B cell (primary cell): Measurements from ENCODE around the gene SYCE3. TPM values are rescaled to one million over a fixed set of nuclear protein-coding genes. Genes with fewer than 3 reads are reported as not detected.

Source experiments
- ATAC-seq: fragments of 200-7000 bp; cut with Tn5 transposase; one replicate; pipeline ENCODE4 v1.10.0; 2021; ENCODE audit warnings: low read depth, mild to moderate bottlenecking, moderate number of reproducible peaks, moderate library complexity
- CTCF ChIA-PET: fragments of 350-600 bp; sonication (Branson Sonifier 250); formaldehyde crosslinking; loops from one replicate; lab custom pipeline; 2021; ENCODE audit warnings: antibody characterized with exemption, inconsistent platforms; lab: Charles Lee
- POLR2A ChIA-PET: fragments of 350-600 bp; sonication (Branson Sonifier 250); formaldehyde crosslinking; loops from one replicate; lab custom pipeline; 2021; ENCODE audit warnings: antibody characterized with exemption; lab: Charles Lee
- DNase-seq: peaks from one replicate; pipeline ENCODE4 v3.0.0; 2013
- H2AFZ ChIP-seq: 2 replicates; pipeline ENCODE4 v1.6.1; 2012; ENCODE audit warnings: mild to moderate bottlenecking, low read depth, low read length; ENCODE audit not compliant: insufficient read depth, poor library complexity, severe bottlenecking
- H3K27ac ChIP-seq, 2 donors: 1 replicate in 1 of 2; 2 replicates in 1 of 2; pipeline ENCODE4 v1.5.1; 2012 to 2013; ENCODE audit warnings: low read length in 2 of 2, mild to moderate bottlenecking in 2 of 2, moderate library complexity in 1 of 2
- H3K27me3 ChIP-seq, 4 experiments: fragments of 200-600 bp in 1 of 4; sonication (generic) in 1 of 4; replicated peaks in 1 of 4; 1 replicate in 2 of 4; 2 replicates in 2 of 4; pipeline versions ENCODE4 v1.6.1 to v1.7.0; 2013 to 2016; ENCODE audit warnings: low read length in 3 of 4, mild to moderate bottlenecking in 2 of 4, mixed read lengths in 1 of 4, moderate library complexity in 1 of 4; ENCODE audit not compliant: insufficient read depth in 4 of 4, control insufficient read depth in 3 of 4; ENCODE audit errors: control extremely low read depth in 1 of 4
- H3K36me3 ChIP-seq, 2 experiments: replicated peaks in 1 of 2; 1 replicate in 1 of 2; 2 replicates in 1 of 2; pipeline versions ENCODE4 v1.6.1 to v1.7.1; 2013; ENCODE audit warnings: low read length in 1 of 2; ENCODE audit not compliant: insufficient read depth in 2 of 2, control insufficient read depth in 1 of 2; ENCODE audit errors: control extremely low read depth in 1 of 2, extremely low read depth in 1 of 2
- H3K4me1 ChIP-seq, 2 donors: fragments of 200-600 bp in 1 of 2; sonication (generic) in 1 of 2; 1 replicate in 1 of 2; 2 replicates in 1 of 2; pipeline versions ENCODE4 v1.5.1 to v1.6.1; 2013 to 2017; ENCODE audit warnings: low read length in 2 of 2; ENCODE audit not compliant: control insufficient read depth in 2 of 2, insufficient read depth in 2 of 2
- H3K4me2 ChIP-seq: replicated peaks from 2 replicates; pipeline ENCODE3; 2012; ENCODE audit warnings: mild to moderate bottlenecking, low read depth, low read length; ENCODE audit not compliant: poor library complexity, severe bottlenecking
- H3K4me3 ChIP-seq, 5 experiments: fragments of 200-600 bp in 1 of 5; sonication (generic) in 1 of 5; 1 replicate in 3 of 5; 2 replicates in 2 of 5; pipeline versions ENCODE4 v1.5.1 to v1.7.0; 2011 to 2016; ENCODE audit warnings: low read length in 4 of 5, mild to moderate bottlenecking in 4 of 5, low read depth in 2 of 5, control low read depth in 1 of 5, moderate library complexity in 1 of 5; ENCODE audit not compliant: insufficient read depth in 1 of 5; ENCODE audit errors: control extremely low read depth in 1 of 5, extremely low read depth in 1 of 5
- H3K79me2 ChIP-seq: fragments of 200-600 bp; sonication (generic); one replicate; pipeline ENCODE4 v1.6.0; 2016; ENCODE audit warnings: low read length; ENCODE audit not compliant: control insufficient read depth, insufficient read depth
- H3K9ac ChIP-seq: fragments of 200-600 bp; sonication (generic); 2 replicates; pipeline ENCODE4 v1.6.1; 2017; ENCODE audit warnings: mild to moderate bottlenecking, low read length, moderate library complexity
- H3K9me3 ChIP-seq, 3 donors: one replicate each; pipeline versions ENCODE4 v1.6.1 to v1.7.1; 2013; ENCODE audit warnings: low read length in 2 of 3; ENCODE audit not compliant: control insufficient read depth in 2 of 3, insufficient read depth in 1 of 3; ENCODE audit errors: control extremely low read depth in 1 of 3
- H4K20me1 ChIP-seq: 2 replicates; pipeline ENCODE4 v1.6.0; 2012; ENCODE audit warnings: mild to moderate bottlenecking, low read length; ENCODE audit not compliant: insufficient read depth, control insufficient read depth, poor library complexity, severe bottlenecking
- H3K27ac Mint-ChIP-seq: one replicate; pipeline ENCODE4 v1.8.0; 2021; ENCODE audit warnings: mixed read lengths
- H3K27me3 Mint-ChIP-seq: one replicate; pipeline ENCODE4 v1.8.0; 2021; ENCODE audit warnings: mixed read lengths
- H3K4me1 Mint-ChIP-seq: one replicate; pipeline ENCODE4 v1.8.0; 2021; ENCODE audit warnings: mixed read lengths
- H3K4me3 Mint-ChIP-seq: one replicate; pipeline ENCODE4 v1.8.0; 2021; ENCODE audit warnings: mixed read lengths
- H3K9me3 Mint-ChIP-seq: one replicate; pipeline ENCODE4 v1.8.0; 2022; ENCODE audit warnings: mixed read lengths; ENCODE audit not compliant: insufficient read depth
- CTCF ChIP-seq: fragments of 200-600 bp; IDR thresholded peaks from one replicate; pipeline ENCODE4 v1.8.0; 2022; ENCODE audit warnings: antibody characterized with exemption, mild to moderate bottlenecking
- EZH2 ChIP-seq: IDR thresholded peaks from 2 replicates; pipeline ENCODE4 v1.6.1; 2012; ENCODE audit warnings: borderline replicate concordance, low read depth, mild to moderate bottlenecking, moderate library complexity, low read length; ENCODE audit not compliant: insufficient read depth, poor library complexity, severe bottlenecking
- WGBS: methylation state at CpG from one replicate; pipeline ENCODE4 v1.1.5; 2013; ENCODE audit warnings: missing lambda C conversion rate; ENCODE audit not compliant: insufficient coverage; 5-methylcytosine and 5-hydroxymethylcytosine counted together
- intact Hi-C: fragments of 100-400 bp; cut with micrococcal nuclease; formaldehyde crosslinking; loops from one replicate; pipeline ENCODE4 v1.10.0; 2022
- polyA plus RNA-seq: library from polyadenylated mRNA; depleted of rRNA; stranded (reverse); fragments of >200 nt; gene quantifications from 2 replicates; pipeline ENCODE4 v1.2.3, GENCODE V29; 2012
- total RNA-seq, 2 donors: library from RNA; stranded (reverse); fragments of 120-200 nt in 1 of 2; gene quantifications; 1 replicate in 1 of 2; 2 replicates in 1 of 2; pipeline versions ENCODE4 v1.2.3 to v1.2.4, GENCODE V29; 2013 to 2022

The SYCE3 gene
- total and polyA plus RNA-seq, 2 donors (not counting 1 experiment from before 2014, with no cell fraction given), result not detected

DNA sequence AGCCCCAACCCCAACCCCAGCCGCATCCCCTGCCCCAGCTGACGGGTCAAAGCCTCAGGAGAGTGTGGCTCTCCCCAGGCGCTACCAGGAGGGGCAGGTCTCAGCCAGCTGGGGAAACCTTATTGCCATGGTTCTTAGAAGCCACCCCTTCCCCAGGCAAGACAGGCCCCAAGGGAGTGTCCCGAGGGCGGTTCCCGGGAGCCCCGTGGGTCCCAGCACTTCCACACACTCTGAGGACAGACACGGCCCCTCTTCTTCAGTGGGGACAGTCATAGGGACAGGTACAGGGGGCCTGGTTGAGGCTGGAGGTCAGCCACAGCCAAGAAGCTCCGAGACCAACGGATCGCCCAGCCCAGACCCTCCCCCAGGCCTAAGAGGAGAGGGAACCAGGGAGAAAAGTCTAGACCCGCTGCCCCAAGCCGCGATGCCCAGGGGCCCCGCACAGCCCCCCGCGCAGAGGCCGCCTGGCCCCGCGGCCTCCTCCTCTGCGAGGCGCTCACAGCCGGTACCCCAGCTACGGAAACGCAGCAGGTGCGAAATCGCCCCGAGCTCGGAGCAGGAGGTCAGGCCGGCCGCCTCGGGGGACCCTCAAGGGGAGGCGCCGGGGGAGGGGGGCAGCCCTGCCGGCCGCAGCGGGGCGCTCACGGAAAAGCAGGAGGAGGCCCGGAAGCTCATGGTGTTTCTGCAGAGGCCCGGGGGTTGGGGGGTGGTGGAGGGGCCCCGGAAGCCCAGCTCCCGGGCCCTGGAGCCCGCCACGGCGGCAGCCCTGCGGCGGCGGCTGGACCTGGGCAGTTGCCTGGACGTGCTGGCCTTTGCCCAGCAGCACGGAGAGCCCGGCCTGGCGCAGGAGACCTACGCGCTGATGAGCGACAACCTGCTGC, 14.4 kb downstream of the SYCE3 start:
- Histone ChIP-seq H3K27ac (peak overlapping the region; percentile 50 to 70), H3K4me3 (peak overlapping the region in 4 of 5 experiments; percentile 45 to 69 (median 58)), H3K79me2 (peaks cover 23% of the 10 kb centered on the region), H2AFZ (peak overlapping the region; percentile 93), H3K4me1 (peaks cover 32 to 43% of the 10 kb centered on the region in 2 donors), H4K20me1 (no peaks in the 10 kb centered on the region), H3K27me3 (no peaks in the 10 kb centered on the region), H3K36me3 (no peaks in the 10 kb centered on the region), H3K4me2 (peak overlapping the region; percentile 98), H3K9ac (peak overlapping the region; percentile 71), H3K9me3 (no peaks in the 10 kb centered on the region)
- intact Hi-C loops, result loop anchor here (1.0 to 2.0 kb wide), 3 partner anchors 9 to 35 kb away; partner anchors contain the start of genes CHKB and SYCE3
- H3K4me1 Mint-ChIP-seq, result peaks cover 29% of the 10 kb centered on the region
- CTCF ChIA-PET, result interaction anchor here (0.8 to 3.9 kb wide), 10 partner anchors 9 to 241 kb away, joined by 3 to 19 read pairs (median 10); partner anchors contain the start of genes CHKB, PLXNB2, SCO2 and SYCE3
- H3K9me3 Mint-ChIP-seq, result no peaks in the 10 kb centered on the region
- ATAC-seq, result peak; percentile 57
- POLR2A ChIA-PET, result interaction anchor here (0.6 to 2.7 kb wide), 13 partner anchors 9 to 254 kb away, joined by 4 to 23 read pairs (median 7); partner anchors contain the start of genes CHKB, LMF2, NCAPH2 and SCO2
- no peaks in the 10 kb centered on the region for H3K27me3 Mint-ChIP-seq
- 3% methylated on average over 56 of the region's 56 CpGs for WGBS
- peak overlapping the region; percentile 56 for H3K4me3 Mint-ChIP-seq
- peak overlapping the region; percentile 84 for H3K27ac Mint-ChIP-seq
- DNase-seq, result peak; percentile 71
- TF ChIP-seq EZH2 (no peak), CTCF (no peak)
